Ishikawa (cell line): Measurements from ENCODE around the gene RPL12.

ENCODE experiments used
- CEBPB ChIP-seq: IDR thresholded peaks from 2 replicates; pipeline ENCODE4 v1.6.1; 2012
- CREB1 ChIP-seq: IDR thresholded peaks from 2 replicates; pipeline ENCODE4 v1.6.1; 2012; ENCODE audit warnings: low read depth
- FOXM1 ChIP-seq: IDR thresholded peaks from 2 replicates; pipeline ENCODE4 v1.6.1; 2012; ENCODE audit warnings: low read depth, borderline replicate concordance
- NFIC ChIP-seq: IDR thresholded peaks from 2 replicates; pipeline ENCODE4 v1.6.1; 2012
- RAD21 ChIP-seq: IDR thresholded peaks from 2 replicates; pipeline ENCODE4 v1.6.1; 2012; ENCODE audit warnings: low read depth
- TAF1 ChIP-seq: IDR thresholded peaks from 2 replicates; pipeline ENCODE4 v1.6.1; 2012; ENCODE audit warnings: low read depth, mild to moderate bottlenecking

GRCh38 chr9:127402401-127403090 is 48.7 kb downstream of the RPL12 start:
- no peak for TF ChIP-seq CREB1
- TF ChIP-seq FOXM1 = no peak
- no peak for TF ChIP-seq RAD21
- no peak for TF ChIP-seq CEBPB
- TF ChIP-seq TAF1 = no peak
- no peak for TF ChIP-seq NFIC
